ENCODE results near the gene RFX2.

DNA sequence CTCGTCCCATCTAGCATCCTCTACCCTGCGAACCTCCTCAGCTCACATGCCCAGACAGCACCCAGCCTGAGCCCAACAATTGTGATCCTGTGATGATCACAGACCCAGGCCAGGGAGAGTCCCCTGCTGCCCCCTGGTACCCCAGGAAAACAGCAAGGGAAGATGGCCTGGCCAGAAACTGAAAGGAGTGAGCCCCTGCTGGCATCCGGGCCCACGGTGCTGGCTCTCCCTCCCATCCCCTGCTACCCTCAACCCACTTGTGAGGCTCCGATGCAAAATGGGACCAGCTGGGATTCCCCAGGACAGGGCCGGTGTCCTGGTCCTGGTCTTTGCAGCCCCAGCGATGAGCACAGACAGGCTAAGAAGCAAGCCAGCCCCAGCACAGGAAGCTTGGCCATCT, 146.4 kb downstream of the RFX2 start:
- TF ChIP-seq SUZ12 (IDR thresholded peaks at IDR 0.05; ENCODE audit: extremely low read depth, insufficient read depth, insufficient read length) (no peak), YY1 (IDR thresholded peaks at IDR 0.05; ENCODE audit: insufficient read depth, insufficient read length) (no peak), ZNF274 (IDR thresholded peaks at IDR 0.05; ENCODE audit: low read depth, low read length) (no peak)

Measured in NT2/D1 (cell line).